Osteocyte (in vitro differentiated cells): Measurements from ENCODE around the gene PKN3. TPM values are rescaled to one million over a fixed set of nuclear protein-coding genes. Genes with fewer than 3 reads are reported as not detected.

Experiments
- DNase-seq: peaks from one replicate; pipeline ENCODE4 v3.0.0; 2021; ENCODE audit warnings: mixed read lengths; ENCODE audit not compliant: unreplicated experiment; ENCODE audit errors: extremely low spot score
- H3K27ac Mint-ChIP-seq: one replicate; pipeline ENCODE4 v1.8.0; 2021; ENCODE audit warnings: mild to moderate bottlenecking, mixed read lengths; ENCODE audit not compliant: unreplicated experiment
- H3K27me3 Mint-ChIP-seq: one replicate; pipeline ENCODE4 v1.8.0; 2021; ENCODE audit warnings: mixed read lengths; ENCODE audit not compliant: unreplicated experiment
- H3K36me3 Mint-ChIP-seq: one replicate; pipeline ENCODE4 v1.8.0; 2021; ENCODE audit warnings: mixed read lengths; ENCODE audit not compliant: unreplicated experiment
- H3K4me1 Mint-ChIP-seq: one replicate; pipeline ENCODE4 v1.8.0; 2021; ENCODE audit warnings: mixed read lengths; ENCODE audit not compliant: unreplicated experiment
- H3K4me3 Mint-ChIP-seq: one replicate; pipeline ENCODE4 v1.8.0; 2021; ENCODE audit warnings: mild to moderate bottlenecking, moderate library complexity, mixed read lengths; ENCODE audit not compliant: unreplicated experiment
- H3K9me3 Mint-ChIP-seq: one replicate; pipeline ENCODE4 v1.8.0; 2021; ENCODE audit warnings: mixed read lengths; ENCODE audit not compliant: unreplicated experiment
- CTCF ChIP-seq: fragments of 200-600 bp; sonication (generic); IDR thresholded peaks from 2 replicates; pipeline ENCODE4 v1.5.0; 2021; ENCODE audit warnings: antibody characterized with exemption, mild to moderate bottlenecking, moderate library complexity
- total RNA-seq: library from RNA; stranded (reverse); gene quantifications from 2 replicates; pipeline ENCODE4 v1.2.1, GENCODE V29; 2021

PKN3 gene
- total RNA-seq, 1 donor from 2014 or later = 7.5 TPM

GRCh38 chr9:128762671-128763449, 60.6 kb downstream of the PKN3 start:
- Mint-ChIP-seq H3K27ac (no peak overlapping the region), H3K27me3 (no peaks in the 10 kb centered on the region), H3K4me3 (no peak overlapping the region), H3K9me3 (no peaks in the 10 kb centered on the region), H3K36me3 (peaks cover 6% of the 10 kb centered on the region), H3K4me1 (no peaks in the 10 kb centered on the region)
- no peak for DNase-seq
- TF ChIP-seq CTCF = no peak

GRCh38 chr9:128764361-128764760, 62.1 kb downstream of the PKN3 start:
- H3K4me1 Mint-ChIP-seq = peaks cover 5% of the 10 kb centered on the region
- H3K4me3 Mint-ChIP-seq = no peak overlapping the region
- no peak overlapping the region for H3K27ac Mint-ChIP-seq
- no peak for DNase-seq
- H3K9me3 Mint-ChIP-seq = no peaks in the 10 kb centered on the region
- no peaks in the 10 kb centered on the region for H3K27me3 Mint-ChIP-seq
- TF ChIP-seq CTCF = no peak
- peaks cover 6% of the 10 kb centered on the region for H3K36me3 Mint-ChIP-seq

GRCh38 chr9:128765499-128765898, 63.2 kb downstream of the PKN3 start:
- no peak for TF ChIP-seq CTCF
- peaks cover 8% of the 10 kb centered on the region for H3K36me3 Mint-ChIP-seq
- no peak overlapping the region for H3K27ac Mint-ChIP-seq
- no peaks in the 10 kb centered on the region for H3K27me3 Mint-ChIP-seq
- no peak for DNase-seq
- peaks cover 13% of the 10 kb centered on the region for H3K4me1 Mint-ChIP-seq
- H3K4me3 Mint-ChIP-seq = no peak overlapping the region
- no peaks in the 10 kb centered on the region for H3K9me3 Mint-ChIP-seq

- peaks cover 8% of the 10 kb centered on the region for H3K36me3 Mint-ChIP-seq
- no peak overlapping the region for H3K27ac Mint-ChIP-seq
- H3K4me3 Mint-ChIP-seq = no peak overlapping the region
- peaks cover 25% of the 10 kb centered on the region for H3K4me1 Mint-ChIP-seq
- DNase-seq = no peak
- H3K9me3 Mint-ChIP-seq = no peaks in the 10 kb centered on the region
- H3K27me3 Mint-ChIP-seq = no peaks in the 10 kb centered on the region
- TF ChIP-seq CTCF = no peak
Observed at GRCh38 chr9:128768606-128769005, 66.3 kb downstream of the PKN3 start.

Other genes with a start within 250 kb of the PKN3 start
- 37.7 and 40.5 TPM in 2 replicates for gene ODF2, start 246.5 kb upstream of the PKN3 start, total RNA-seq
- gene GLE1, start 197.8 kb upstream of the PKN3 start, total RNA-seq = 17.2 and 17.4 TPM in 2 replicates
- 355 and 365 TPM in 2 replicates for gene SPTAN1, start 149.9 kb upstream of the PKN3 start, total RNA-seq
- 62.5 and 68.6 TPM in 2 replicates for gene DYNC2I2, start 45.7 kb upstream of the PKN3 start, total RNA-seq
- 381 and 382 TPM in 2 replicates for gene SET, start 13.3 kb upstream of the PKN3 start, total RNA-seq
- 24.7 and 24.8 TPM in 2 replicates for gene ZDHHC12, start 21.6 kb downstream of the PKN3 start, total RNA-seq
- 61.2 and 61.9 TPM in 2 replicates for gene ZER1, start 69.4 kb downstream of the PKN3 start, total RNA-seq
- 32.8 and 33.3 TPM in 2 replicates for gene TBC1D13, start 84.8 kb downstream of the PKN3 start, total RNA-seq
- gene ENDOG, start 116.0 kb downstream of the PKN3 start, total RNA-seq = 24.4 and 29.3 TPM in 2 replicates
- 34.8 and 36.7 TPM in 2 replicates for gene SPOUT1, start 127.3 kb downstream of the PKN3 start, total RNA-seq
- 5.3 and 6.5 TPM in 2 replicates for gene KYAT1, start 179.4 kb downstream of the PKN3 start, total RNA-seq
- 39.5 and 42.8 TPM in 2 replicates for gene LRRC8A, start 179.6 kb downstream of the PKN3 start, total RNA-seq
- gene PHYHD1, start 218.5 kb downstream of the PKN3 start, total RNA-seq = 4.6 and 6.0 TPM in 2 replicates
- gene DOLK, start 245.1 kb downstream of the PKN3 start, total RNA-seq = 27.4 and 30.5 TPM in 2 replicates
- 44.5 and 49.0 TPM in 2 replicates for gene NUP188, start 245.2 kb downstream of the PKN3 start, total RNA-seq